CD4-positive, alpha-beta T cell treated with Interleukin-12 subunit alpha and Interleukin-12 subunit beta, for 1 hour (primary cell): ENCODE data around the gene MRPL36.
"Not testable (repeated sequence)": the region's sequence is repeated elsewhere in the genome, so short reads cannot be mapped to it uniquely, and the experiment has no call there.

ENCODE experiments used
- DNase-seq: peaks from one replicate; pipeline ENCODE4 v3.0.0-alpha.2; 2020

Gene MRPL36

DNA sequence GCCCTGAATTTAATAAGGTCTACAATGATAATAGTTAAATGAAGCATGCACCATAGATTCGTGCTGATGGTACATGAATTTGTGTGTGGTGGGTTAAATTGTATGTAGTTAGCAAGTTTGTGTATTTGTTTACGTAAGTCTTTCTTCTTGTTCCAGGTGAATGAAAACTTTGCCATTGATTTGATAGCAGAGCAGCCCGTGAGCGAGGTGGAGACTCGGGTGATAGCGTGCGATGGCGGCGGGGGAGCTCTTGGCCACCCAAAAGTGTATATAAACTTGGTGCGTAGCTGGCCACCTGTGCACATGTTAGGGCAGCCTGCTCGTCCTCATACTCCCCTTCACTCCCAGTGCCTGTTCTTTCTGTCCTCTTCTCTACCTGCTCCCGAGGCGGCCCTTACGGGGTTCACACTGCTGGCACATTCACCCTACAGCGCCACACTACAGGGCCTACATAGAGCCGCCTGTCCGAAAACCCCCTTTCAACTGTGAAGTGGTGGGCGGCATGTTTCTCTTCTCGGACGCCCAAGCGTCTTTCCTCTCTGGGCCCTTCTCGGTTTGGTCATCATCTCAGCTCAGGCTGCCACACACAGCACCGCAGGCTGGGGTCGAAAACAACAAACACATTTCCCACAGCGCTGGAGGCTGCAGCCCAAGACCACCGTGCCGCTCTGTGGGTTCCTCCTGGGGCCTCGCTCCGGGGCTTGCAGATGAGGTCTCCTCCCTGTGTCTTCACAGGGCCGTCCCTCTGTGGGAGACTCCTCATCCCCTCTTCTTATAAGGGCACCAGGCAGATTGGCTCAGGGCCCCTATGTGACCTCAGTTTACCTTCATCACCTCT lies 14.8 kb upstream of the MRPL36 start:
- no peak for DNase-seq

DNA sequence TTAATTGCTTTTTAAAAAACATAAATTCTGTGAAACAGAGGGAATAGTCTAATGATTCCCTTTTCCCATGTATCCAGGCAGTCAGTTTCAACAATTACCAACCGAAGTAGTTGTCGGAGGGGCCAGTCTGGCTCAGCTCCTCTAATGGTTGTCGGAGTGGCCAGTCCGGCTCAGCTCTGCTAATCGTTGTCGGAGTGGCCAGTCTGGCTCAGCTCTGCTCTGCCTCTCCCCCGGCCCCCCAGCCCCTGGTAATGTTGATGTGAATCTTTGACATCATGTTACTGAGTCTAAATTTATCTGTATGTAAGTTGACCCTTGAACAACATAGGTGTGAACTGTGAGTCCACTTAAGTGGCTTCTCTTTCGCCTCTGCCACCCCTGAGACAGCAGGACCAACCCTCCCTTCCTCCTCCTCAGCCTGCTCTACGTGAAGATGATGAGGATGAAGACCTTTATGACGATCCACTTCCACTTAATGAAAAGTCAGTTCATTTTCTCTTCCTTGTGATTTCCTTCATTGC lies 11.0 kb upstream of the MRPL36 start:
- DNase-seq: no peak

DNA sequence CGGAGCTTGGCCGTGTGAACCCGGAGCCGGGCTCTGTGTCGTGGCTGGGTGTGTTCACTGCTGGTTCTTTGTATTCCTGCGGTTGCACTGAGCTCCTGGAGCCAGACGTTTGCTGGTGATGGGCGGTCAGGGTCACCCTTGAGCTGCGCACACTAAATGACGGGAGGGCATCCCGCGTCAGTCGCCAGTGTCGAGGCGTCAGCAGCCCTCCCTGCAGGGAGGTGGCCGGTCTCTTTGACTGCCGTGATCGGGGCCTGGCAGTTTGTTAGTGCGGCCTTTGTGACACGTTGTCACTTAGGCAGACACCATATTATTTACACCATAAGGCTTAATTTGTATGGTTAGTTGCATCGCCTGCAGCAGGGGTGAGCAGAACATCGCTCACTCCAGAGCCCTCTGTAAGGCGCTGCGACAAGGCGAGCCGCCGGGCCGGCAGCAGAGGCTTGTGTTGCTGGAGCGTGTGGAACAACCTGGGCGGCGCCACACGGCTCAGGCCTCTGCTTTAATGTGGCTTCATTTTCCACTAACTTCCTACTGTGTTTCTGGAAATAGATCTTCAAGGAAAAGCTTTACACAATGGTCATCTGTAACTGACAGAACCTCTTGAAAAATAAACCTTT lies 9.9 kb upstream of the MRPL36 start:
- no peak for DNase-seq

DNA sequence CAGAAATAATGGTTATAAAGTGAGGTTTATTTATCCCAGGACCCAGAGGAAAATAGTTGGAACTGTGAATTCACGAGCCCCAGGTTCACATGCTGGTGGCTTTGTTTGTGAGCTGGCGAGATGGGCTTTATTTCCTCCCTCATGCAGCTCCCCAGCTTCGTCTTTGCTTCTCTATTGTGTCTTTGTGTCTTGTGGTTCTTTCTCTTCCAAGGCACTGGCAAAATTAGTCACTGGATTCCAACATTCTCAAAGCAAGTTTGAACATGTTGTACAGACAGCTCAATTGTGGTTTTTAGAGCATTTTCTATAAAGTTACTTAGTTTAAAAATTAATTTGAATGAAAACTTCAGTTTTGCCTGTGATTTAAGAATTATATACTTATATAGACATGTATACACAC lies 8.8 kb upstream of the MRPL36 start:
- no peak for DNase-seq

DNA sequence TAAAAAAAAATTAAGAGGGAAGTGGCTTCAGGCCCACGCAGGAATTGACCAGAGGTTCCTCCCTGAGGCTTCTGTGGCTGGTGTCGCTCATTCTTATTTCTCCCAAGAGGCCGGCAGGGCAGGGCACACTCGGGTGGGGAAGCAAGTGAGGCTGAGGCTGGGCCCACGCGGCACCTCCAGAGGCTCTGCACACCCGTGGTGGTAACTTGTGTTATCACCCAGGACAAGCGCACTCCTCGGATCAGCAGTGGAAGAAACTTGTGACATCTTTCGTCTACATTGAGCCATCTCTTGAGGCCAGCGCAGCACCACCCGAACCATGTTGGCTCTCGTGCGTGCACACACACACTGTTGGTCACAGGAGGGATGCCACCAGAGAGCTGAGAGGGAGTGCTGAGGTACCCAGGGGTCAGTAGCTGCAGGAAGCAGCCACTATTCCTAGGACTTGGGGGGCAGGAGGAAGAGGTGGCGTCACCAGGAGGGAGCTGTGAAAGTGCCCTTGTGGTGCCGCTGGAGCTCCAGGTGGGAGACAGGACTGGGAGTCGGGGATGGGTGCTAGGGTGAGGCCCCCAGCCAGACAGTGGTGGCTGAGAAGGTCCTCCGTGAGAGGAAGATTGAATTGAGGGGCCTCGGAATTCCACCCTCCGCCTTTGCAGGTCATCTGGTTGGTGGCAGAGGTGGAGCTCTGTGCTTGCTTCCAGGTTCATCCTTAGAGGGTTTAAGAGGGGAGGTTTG lies 8.0 kb upstream of the MRPL36 start:
- no peak for DNase-seq

DNA sequence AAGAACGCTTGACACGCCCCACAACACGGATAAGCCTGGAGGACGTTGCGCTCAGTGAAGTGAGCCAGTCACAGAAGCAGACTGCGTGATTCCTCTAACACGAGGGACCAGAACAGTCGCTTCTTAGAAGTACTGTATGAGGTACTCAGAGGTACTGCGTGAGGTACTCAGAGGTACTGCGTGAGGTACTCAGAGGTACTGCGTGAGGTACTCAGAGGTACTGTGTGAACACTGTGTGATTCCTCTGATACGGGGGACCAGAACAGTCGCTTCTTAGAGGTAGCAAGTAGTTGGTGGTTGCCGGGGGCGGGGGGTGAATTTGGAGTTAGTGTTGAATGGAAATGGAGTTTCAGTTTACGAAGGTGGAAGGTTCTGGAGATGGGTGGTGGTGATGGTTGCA lies 7.3 kb upstream of the MRPL36 start:
- no peak for DNase-seq

DNA sequence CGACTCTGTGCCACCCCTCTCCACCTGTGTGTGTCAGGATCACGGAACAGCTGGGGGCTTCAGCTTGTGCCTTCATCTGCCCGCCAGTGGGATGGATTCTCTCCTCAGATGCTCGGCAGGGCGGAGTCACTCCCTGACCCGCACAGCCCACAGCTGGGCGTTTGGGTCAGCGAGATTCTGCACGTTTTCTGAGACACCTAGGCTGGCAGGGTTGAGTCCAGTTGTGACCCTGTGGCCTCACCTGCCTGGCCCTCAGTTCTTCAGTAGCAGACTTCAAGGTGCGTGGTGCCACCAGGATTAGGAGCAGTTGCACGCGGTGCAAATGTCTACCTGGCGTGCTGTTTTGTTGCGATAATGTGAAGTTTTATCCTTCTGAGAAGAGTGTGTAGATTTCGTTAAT lies 6.6 kb upstream of the MRPL36 start:
- no peak for DNase-seq

DNA sequence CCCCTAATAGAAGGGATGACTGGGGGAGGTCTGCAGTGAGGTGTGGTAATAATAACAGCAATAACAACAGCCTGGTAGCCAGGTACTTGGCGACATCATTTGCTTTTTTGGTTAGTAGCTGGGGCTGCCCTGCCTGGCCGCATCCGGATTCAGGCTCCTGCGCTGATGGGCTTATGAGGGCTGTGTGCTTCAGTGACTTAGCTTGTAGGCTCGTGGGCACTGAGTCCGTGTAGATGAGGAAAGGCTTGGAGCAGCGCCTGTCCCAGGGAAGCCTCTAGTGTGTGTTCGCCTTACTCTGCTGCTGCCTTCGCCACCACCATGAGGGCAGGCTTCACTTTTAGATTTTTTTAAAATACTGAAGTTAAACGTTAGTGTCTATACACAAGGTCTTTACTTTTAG lies 6.1 kb upstream of the MRPL36 start:
- DNase-seq: no peak

DNA sequence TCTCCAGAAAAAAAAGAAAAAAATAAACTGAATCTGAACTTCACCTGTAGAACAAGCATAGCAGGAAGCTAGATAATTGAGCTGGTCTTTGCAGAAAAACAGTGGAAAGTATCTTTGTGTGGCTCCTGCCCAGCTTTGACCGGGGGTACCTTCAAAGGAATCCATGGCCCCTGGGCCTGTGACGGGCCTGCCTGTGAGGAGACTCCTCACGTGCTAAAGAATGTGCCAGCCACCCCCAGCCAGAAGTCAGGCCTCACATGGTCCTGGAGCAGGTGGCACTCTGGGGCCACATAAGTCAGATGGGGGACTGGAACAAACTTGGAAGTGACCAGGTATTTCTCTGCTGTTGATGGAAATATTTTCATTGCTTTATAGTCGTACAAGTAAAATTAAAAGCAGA lies 5.7 kb upstream of the MRPL36 start:
- DNase-seq: no peak

DNA sequence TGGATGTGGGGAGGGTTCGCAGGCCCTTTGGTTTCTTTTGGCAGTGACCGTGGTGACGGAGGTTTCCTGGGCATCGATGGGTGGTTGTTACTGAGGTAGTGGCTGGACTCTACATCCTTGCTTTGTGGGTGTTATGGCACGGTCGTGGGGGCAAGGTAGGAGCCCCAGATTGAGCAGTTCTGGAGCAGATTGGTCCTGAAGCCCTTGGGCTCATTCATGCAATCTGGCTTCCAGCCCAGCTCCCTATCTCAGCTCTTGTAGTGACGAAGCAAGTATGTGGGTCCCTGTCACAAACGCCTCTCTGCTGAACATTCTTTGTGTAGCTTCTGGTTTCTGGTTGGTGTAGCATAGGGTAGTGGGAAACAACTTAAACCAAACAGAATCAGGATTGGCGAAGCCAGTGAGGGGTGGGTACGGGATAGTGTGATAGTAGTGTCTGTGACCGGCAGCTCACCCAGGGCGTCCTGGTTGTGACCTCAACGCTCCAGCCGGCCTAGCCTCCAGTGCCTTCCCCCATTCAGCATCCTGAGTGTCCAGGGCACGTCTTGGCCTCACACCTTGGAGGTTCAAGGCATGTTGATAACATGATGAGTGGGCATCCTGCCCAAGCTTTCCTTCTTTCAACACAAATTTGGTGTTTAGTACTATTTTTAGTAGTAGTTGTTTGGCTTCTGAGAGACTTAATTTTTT lies 4.5 kb upstream of the MRPL36 start:
- no peak for DNase-seq

DNA sequence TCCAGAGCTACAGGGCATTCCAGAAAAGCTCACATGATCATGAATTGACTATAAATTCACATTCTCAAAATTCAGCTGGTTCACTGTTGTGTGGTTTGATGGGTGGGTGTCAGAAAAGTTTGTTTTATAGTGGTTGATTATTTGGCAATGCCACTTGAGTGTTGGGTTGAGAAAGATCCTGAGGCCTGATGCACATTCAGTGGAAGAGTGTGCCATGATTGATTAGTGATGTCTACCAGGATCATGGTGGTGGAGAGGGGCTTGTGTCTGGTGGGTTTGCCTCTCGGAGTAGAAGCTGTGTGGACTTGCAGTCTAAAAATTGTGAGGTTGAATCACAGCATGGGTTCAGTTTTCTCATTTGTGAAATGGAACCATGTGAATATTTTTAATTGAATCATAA lies 3.6 kb upstream of the MRPL36 start:
- no peak for DNase-seq

DNA sequence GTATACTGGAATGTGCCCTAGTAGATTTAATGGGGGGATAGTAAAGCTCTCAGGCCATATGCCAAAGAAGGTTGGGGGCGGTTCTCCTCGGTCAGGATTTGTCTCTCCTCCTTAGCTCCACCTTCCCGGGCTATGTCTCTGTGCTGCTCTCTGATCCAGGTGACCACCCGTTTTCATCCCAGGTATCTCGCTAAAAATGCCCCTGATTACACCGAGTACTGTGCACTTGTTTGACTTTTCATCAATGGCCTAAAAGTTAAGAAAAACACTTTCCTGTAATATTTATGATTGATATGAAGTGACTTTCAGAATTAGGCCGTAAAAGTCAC lies 2.3 kb upstream of the MRPL36 start:
- no peak for DNase-seq

DNA sequence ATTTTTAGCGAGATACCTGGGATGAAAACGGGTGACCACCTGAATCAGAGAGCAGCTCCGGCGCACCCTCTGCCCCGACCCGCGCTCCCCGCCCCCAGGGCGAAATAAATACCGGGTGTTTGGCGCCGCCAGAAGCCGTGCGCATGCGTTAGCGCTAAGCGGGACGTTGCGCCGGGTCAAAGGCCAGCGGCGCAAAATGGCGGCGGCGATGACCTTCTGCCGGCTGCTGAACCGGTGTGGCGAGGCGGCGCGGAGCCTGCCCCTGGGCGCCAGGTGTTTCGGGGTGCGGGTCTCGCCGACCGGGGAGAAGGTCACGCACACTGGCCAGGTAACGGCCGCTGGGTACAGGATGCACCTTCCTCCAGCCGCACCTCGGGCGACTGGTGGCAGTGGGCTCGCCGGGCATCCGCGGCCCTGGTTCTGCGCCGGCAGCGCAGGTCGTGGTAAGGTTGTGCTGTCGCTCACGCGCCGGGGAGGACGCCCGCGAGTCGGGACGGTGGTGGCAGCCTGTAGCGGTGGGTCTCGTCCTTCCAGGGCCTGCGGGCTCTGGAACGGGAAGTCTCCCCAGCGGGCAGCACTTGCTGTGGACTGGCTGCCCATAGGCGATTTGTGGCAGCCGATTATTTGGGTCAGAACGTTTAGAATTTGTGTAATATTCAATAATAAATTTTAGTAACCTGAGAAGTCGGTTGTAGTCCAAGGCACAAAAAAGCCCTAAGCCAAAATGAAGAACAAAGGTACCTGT lies 1.8 kb upstream of the MRPL36 start, which contains the start of gene NDUFS6:
NDUFS6 (plus strand) TSS at position 186 of the 745 bp plus-strand sequence; CDS start at position 197, 11 bp downstream.
- peak; percentile 81 for DNase-seq

DNA sequence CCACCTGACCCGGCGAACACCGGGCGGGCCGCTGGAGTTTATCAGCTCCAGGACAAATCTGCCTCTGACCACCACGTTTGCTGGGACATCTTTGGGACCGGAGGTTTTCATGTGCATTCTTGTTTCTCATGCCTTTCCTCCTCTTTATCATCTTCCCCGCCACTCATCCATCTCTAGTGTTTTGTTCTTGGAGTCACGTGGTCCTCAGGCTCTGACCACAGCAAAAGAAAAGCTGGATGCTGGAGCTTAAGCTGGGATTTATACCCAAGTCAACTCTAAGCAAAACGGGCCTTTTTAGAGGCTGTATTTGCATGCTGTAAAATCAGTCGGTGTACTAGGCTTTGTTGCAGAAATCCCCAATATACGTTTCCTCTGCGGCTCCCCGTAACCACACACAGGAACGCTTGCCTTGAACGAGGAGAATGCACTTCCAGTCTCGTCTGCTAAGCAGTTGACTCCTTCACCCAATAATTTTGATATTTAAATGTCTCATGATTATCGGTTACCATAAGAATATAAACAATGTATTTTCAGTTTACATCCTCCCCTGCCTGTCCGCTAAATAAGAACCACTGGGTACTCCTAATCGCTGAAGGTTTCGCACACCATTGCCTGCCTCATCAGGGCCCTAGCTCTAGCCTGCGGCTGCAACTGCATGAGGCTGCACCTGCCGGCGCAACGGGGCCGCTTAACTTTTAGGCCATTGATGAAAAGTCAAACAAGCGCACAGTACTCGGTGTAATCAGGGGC lies 1.0 kb upstream of the MRPL36 start:
- DNase-seq: peak; percentile 57

DNA sequence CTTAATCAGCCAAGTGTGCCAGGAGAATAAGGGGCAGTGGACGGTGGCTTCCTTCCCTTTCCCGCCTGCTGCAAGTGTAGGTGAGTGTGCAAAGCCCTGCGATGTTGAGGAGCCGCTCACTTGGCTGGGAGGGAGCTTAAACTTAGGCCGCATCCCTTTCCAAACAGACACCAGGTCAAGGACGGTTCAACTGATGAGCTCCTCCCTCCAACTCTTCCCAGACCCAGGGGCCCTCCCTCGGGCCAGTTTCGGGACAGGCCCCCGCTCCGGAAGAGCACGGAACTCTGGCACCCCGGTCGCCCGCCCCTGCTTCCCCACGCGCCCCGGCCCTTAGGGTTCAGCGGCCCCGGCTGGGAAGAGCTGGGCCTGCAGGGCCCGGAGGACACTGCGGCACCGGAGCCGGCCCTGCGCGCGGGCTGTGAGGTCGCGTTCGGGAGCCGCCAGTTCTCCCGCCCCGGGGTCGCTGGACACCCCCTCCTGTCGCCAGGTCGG lies 481 bp downstream of the MRPL36 start:
- DNase-seq: peak; percentile 22

DNA sequence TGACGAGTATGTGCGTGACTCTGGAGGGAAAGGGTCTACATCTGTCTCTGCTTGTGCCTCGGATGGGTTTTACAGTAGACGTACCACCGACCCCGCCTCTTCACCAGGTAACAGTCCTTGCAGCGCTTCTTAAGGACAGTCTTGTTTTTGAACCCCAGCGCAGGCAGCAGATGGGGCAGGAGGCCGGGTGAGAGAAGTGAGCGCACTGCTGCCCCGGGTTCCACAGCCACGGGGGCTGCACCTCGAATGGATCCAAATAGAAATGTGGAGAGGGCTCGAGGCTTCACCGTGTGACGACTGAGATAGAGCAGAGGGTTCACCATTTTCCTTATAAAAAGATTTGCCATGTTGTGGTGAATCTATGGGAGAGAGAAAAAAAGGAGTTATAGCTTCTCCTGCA lies 1.0 kb downstream of the MRPL36 start:
- not testable (repeated sequence) for DNase-seq

DNA sequence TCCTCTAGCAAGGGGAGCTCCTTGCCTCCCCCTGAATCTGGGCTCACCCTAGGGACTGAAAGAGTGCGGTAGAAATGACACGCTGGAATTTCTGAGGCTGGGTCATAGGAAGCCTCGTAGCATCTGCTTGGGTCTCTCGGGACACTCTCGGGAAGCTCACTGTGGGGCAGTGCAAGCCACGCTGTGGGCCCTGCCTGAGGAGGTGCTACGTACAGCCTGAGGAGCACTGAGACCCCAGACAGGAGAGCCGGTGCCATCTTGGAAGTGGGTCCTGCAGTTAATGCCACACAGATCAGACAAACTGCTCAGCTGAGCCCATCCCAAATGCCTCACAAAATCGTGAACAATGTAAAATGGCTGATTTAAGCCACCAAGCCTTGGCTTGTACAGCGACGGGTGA lies 1.8 kb downstream of the MRPL36 start:
- DNase-seq: no peak

DNA sequence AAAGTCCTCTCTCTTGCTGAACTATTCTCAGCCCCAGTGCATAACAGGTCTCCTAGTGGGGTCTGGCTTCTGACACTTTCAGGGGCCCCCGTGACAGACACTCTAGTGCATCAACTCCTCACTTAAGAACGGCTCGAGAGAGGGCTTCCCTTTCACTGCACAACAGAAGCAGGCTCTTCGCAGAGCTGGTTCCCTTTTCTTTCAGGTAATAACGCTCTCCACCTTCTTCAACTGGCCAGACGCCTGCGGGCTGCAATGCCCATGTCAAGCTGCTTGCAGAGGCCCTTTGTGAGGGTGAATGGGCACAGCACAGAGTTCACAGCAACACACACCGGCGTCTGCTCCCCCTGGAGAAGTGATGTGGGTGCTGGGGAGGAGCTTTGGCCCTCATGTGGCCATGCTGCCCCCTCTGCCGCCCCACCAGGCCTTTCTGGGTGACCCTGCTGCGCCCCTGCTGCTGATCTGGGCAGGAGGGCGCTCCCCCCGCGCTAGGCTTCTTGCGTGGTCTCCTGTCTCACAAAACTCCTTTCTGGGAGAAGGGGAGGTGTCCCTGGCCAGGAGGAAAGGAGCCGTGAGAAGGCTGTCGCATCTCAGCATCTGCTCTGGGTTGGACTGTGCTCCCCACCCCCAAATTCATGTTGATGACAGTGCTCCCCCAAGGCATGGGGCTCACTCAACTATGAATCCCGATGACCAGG lies 2.4 kb downstream of the MRPL36 start:
- no peak for DNase-seq

DNA sequence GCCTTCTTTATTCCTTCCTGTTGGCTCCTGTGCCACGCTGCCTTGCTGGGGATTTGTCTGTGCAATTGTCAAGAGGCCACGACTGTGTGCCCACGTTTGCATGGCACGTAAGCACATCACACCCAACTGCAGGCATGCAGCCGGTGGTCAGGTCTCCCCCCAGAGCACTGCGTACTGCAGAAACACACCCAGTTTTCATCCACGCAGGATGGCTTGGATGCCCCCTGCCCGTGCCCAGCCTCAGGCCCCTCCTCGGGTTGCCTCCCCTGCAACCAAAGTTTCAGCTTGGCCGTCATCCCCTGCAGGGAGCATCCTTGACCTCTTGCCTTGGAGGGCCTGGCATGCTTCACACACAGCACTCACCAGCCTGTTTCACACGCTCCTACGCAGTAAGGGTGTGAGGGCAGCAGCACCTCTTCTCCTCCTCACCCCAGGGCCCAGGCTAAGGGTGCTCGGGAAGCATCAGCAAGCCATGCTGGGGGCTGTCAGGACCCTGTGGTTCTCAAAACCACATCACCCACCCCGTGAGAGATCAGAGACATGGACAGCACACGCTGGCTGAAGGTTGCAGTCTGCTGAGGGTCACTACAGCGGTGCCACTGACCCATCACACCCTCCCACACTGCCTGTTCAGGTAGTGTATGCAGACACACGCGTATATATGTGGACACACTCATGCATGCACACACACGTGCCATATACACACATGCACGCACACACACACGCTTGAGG lies 3.1 kb downstream of the MRPL36 start:
- no peak for DNase-seq

DNA sequence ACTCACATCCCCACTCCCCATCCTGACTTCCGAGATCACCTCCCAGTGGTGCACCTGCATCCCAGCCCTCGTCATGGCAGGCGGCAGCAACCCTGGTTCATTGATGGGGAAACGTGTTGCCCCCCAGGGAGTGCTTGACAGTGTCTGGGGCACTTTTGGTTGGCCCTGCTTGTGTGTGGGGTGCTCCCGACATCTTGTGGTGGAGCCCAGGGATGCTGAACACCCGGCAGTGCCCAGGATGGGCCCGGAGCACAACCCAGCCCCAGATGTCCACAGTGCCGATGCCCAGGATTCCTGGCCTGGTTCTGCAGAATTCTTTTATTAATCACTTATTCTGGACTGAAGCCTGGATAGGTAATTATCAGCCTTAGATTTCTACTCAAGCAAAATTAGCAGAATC lies 3.7 kb downstream of the MRPL36 start:
- DNase-seq: no peak
